ENCODE measurements around the gene TRUB2. TPM values are rescaled to one million over a fixed set of nuclear protein-coding genes. Genes with fewer than 3 reads are reported as not detected.

The TRUB2 gene
- total RNA-seq, 1 experiment from 2014 or later, result 14.4 TPM

DNA sequence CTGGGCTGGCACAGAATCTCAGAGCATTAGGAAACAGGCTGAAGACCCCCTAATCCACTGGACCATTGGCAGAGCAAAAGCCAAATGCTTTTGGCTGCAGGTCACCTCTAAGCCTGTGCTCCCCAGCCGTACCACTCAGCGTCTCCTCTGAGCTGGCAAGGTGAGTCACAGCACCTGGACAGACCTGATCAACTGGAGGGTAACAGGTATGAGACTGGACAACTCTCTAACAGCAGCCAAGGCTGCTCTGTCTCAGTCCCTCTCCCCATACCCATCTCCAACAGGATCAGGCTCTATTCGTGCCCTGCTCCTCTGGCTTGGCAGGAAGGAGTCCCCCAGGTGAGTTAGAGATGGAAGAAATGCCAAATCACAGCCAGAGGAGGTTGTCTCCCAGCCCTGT lies 51.1 kb downstream of the TRUB2 start:
- DNase-seq (ENCODE audit: low read depth), result no peak

DNA sequence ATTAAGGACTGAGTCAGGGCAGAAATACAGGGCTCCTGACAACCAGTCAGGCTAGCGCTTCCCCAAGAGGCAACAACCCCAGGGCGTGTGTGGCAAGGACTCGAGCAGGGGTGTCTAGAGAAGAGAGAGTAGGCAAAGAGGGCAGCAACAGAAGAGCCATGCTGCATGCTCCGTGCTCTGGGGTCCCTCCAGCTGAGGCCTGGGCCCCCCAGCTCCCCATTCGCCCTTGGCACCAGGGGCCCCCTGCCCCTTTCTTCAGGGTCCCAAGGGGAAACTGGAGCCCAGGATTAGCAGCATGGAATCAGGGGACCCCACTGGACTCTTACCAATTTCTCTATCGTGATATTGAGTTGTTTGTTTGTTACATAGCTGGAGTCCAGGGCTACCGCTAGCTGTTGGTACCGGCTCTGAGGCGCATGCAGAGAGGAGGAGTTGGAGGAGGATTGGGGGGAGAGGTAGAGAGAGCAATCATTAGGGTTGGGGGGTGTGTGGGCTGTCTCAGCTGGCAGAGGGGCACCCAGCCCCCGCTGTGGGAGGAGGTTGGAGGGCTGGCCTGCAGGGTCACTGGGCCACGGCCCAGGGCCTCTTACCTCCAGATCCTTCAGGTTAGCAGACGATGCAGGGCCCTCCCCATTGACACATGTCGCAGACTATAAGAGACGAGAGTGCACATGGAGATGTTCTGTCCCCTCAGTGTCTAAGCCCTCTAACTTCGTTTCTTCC lies 55.2 kb downstream of the TRUB2 start:
- no peak for DNase-seq (ENCODE audit: low read depth)

DNA sequence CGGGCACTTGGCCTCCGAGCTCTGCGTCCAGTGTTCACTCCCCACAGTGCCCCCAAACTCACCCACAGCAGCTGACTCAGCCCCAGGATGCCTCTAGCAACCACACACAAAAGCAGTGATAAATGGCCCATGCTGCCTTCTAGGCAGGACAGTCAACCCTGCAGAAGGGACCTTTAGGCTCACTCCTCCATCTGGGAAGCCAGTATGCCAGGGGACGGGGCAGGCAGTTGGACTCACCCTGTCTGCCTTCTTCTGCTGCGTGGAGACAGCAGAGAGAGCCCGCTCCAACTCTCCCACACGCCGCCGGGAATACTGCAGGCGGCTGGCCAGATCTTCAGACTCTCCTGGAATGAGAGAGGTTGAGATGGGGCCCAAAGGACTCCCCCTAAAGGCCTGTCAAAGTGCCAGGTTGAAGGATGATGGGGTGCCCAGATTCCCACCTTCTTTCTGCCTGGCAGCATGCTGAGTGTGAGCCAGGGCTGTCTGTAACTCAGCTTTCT lies 56.8 kb downstream of the TRUB2 start:
- DNase-seq (ENCODE audit: low read depth), result no peak

DNA sequence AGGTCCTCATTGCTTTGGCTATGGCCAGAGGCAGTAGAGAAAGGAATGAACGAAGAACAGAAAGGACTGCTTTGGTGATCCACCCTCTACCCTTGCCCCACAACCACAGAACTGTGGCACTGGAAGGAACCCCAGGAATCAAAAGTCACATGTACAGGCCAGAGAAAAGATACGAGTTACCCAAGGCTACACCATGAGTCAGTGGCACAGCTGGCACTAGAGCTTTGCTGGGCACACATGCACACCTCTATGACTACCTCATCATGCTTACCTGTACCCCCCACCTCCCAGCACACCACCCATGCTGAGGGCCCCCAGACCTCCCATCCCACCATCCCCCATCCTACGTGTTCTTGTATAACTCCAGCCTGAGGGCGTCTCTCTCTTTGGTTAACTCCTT lies 59.6 kb downstream of the TRUB2 start:
- no peak for DNase-seq (ENCODE audit: low read depth)

DNA sequence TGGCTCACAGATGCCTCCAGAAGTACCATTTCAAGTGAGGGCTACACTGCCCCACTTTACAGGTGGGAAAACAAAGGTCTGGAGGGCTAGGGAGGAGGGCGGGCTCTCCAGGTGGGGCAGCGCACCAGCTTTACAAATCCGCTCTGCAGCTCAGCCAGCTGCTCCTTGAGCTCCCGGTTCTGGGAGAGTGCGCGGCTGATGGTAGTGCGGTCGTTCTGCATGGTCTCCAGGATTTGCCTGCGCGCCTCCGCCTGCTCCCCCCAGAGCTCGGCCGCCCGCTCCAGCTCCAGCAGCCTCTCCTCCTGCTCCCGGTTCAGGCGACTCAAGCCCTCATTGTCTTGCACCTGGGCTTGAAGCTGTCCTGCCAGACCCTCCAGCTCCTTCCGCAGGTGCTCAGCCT lies 61.9 kb downstream of the TRUB2 start:
- DNase-seq (ENCODE audit: low read depth), result no peak

DNA sequence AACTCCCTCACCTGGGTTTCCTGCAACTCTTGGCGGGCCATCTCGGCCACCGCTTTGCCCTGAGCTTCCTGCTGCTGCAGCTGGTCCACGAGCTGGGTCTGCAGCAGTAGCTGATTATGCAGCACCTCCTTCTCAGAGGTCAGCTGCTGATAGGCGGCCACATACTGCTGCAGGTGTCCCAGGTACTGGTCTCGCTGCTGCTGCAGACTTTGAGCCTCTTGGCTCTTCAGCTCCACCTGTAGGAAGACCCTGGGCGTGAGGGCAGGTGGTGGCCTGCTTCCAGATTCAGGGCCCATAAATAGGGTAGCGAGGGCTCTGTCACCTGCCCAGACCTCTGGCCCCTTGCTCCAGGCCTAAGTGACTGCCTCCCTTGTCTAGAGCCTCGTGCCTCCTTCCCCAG lies 63.1 kb downstream of the TRUB2 start:
- no peak for DNase-seq (ENCODE audit: low read depth)

DNA sequence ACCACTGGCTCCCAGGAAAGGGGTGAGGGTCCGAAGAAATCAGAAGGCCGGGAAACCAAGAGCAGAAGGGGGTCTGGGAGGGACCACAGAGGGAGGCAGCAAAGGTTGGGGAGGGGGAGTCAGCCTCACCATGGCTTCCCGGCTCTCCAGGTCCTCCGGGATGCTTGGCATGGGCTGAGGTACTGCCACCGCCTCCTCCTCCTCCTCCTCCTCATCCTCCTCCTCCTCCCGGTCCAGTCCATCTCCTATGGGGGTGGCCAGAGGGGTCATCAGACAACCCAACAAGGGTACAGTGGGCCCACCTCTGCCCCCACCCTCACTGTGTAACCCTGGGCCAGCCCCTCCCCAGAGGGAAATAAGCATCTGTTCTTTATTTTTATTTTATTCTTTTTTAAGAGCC lies 63.9 kb downstream of the TRUB2 start:
- DNase-seq (ENCODE audit: low read depth), result no peak

DNA sequence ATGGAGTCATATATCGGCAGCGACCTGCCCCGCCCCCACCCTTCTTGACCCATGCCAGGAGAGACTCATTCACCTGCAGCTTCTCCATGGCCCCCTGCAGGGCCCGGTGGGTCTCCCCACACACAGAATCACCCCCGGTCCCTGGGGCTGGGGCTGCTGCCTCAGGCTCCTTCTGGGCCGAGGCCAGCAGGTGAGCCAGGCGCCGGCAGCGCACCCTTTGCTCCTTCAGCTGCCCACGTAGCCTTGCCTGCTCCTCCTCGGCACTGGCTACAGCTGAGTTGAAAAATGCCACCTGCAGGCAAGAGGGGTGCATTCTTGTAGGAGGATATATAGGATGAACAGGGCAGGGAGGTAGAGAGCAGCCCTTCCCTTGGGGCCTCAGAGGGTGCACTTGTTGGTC lies 64.3 kb downstream of the TRUB2 start:
- no peak for DNase-seq (ENCODE audit: low read depth)

DNA sequence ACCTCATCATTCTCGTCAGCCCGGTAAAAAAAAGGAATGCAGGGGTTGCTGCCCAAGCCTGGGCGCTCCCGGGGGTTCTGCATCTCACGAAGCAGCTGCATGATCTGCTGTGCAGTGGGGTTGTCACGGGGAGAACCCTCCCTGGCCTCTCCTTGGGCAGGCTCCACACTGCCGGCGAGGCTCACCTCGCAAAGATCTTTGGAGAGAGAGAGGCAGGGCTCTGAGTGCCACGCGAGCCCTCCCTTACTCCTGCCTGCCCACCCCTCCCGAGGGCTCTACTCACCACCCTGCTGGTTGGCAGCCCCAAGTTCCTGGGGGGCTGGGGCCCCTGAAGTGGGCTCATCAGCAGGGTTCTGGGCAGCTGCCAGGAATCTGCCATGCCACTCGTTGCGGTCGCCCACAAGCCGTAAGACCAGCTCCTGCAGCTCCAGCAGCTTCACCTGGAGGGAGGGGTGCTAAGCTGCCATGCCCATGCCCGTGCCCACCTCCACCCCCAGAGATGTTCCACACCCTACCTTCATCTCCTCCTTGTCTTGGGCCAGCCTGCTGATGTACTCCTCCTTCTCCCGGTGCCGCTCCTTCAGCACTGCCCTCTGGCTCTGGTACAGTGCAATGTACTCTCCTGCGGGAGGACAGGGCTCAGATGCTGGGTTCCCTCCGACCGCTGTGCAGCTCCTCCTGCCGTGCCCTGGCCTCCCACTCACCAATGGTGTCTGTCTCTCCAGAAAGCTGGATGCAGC lies 65.0 kb downstream of the TRUB2 start:
- DNase-seq (ENCODE audit: low read depth), result no peak

Other genes with a start within 250 kb of the TRUB2 start
- 28.5 and 37.2 TPM in 2 replicates for gene PTGES2, start 194.7 kb downstream of the TRUB2 start, total RNA-seq (2014; rRNA removed; shearing (Covaris generic))
- not detected in 2 replicates for gene LCN2, start 173.0 kb downstream of the TRUB2 start, total RNA-seq (2014; rRNA removed; shearing (Covaris generic))
- 97.3 and 128 TPM in 2 replicates for gene BBLN, start 162.2 kb downstream of the TRUB2 start, total RNA-seq (2014; rRNA removed; shearing (Covaris generic))
- gene CIZ1, start 130.9 kb downstream of the TRUB2 start, total RNA-seq (2014; rRNA removed; shearing (Covaris generic)), result 28.3 and 37.0 TPM in 2 replicates
- 16.1 and 17.4 TPM in 2 replicates for gene DNM1, start 119.1 kb downstream of the TRUB2 start, total RNA-seq (2014; rRNA removed; shearing (Covaris generic))
- gene GOLGA2, start 46.4 kb downstream of the TRUB2 start, total RNA-seq (2014; rRNA removed; shearing (Covaris generic)), result 37.4 and 41.5 TPM in 2 replicates
- gene SWI5, start 46.2 kb downstream of the TRUB2 start, total RNA-seq (2014; rRNA removed; shearing (Covaris generic)), result 63.6 and 68.2 TPM in 2 replicates
- gene COQ4, start 392 bp upstream of the TRUB2 start, total RNA-seq (2014; rRNA removed; shearing (Covaris generic)), result 39.4 and 43.6 TPM in 2 replicates
- 19.2 and 22.1 TPM in 2 replicates for gene SLC27A4, start 18.1 kb upstream of the TRUB2 start, total RNA-seq (2014; rRNA removed; shearing (Covaris generic))
- gene URM1, start 48.9 kb upstream of the TRUB2 start, total RNA-seq (2014; rRNA removed; shearing (Covaris generic)), result 33.2 and 36.2 TPM in 2 replicates
- 70.6 and 72.0 TPM in 2 replicates for gene CERCAM, start 98.4 kb upstream of the TRUB2 start, total RNA-seq (2014; rRNA removed; shearing (Covaris generic))
- gene ODF2, start 133.6 kb upstream of the TRUB2 start, total RNA-seq (2014; rRNA removed; shearing (Covaris generic)), result 50.1 and 57.1 TPM in 2 replicates
- gene GLE1, start 182.3 kb upstream of the TRUB2 start, total RNA-seq (2014; rRNA removed; shearing (Covaris generic)), result 29.3 and 30.6 TPM in 2 replicates
- 102 and 116 TPM in 2 replicates for gene SPTAN1, start 230.1 kb upstream of the TRUB2 start, total RNA-seq (2014; rRNA removed; shearing (Covaris generic))

All from RPMI7951 (cell line).